Karpas-422 (cell line): ENCODE results near the gene RIPOR2. TPM values are rescaled to one million over a fixed set of nuclear protein-coding genes. Genes with fewer than 3 reads are reported as not detected.
"Not testable (repeated sequence)": the region's sequence is repeated elsewhere in the genome, so short reads cannot be mapped to it uniquely, and the experiment has no call there.

Experiments
- DNase-seq: peaks from one replicate; pipeline ENCODE4 v3.0.0-alpha.2; 2015
- H2AFZ ChIP-seq: fragments of 200-600 bp; sonication (generic); 2 replicates; pipeline ENCODE4 v1.6.1; 2014; ENCODE audit warnings: antibody characterized with exemption, low read length, mixed read lengths
- H3K27ac ChIP-seq: fragments of 200-600 bp; sonication (generic); 2 replicates; pipeline ENCODE4 v1.5.1; 2014; ENCODE audit warnings: mild to moderate bottlenecking, low read length, moderate library complexity
- H3K27me3 ChIP-seq: fragments of 200-600 bp; sonication (generic); 2 replicates; pipeline ENCODE4 v1.6.1; 2014; ENCODE audit warnings: low read length, mixed read lengths
- H3K36me3 ChIP-seq: fragments of 200-600 bp; sonication (generic); 2 replicates; pipeline ENCODE4 v1.6.1; 2014; ENCODE audit warnings: low read length, mixed read lengths; ENCODE audit not compliant: insufficient read depth
- H3K4me1 ChIP-seq: fragments of 200-600 bp; sonication (generic); 2 replicates; pipeline ENCODE4 v1.6.1; 2014; ENCODE audit warnings: mild to moderate bottlenecking, low read length, mixed read lengths
- H3K4me2 ChIP-seq: fragments of 200-600 bp; sonication (generic); 2 replicates; pipeline ENCODE4 v1.6.1; 2014; ENCODE audit warnings: low read length, low read depth, mild to moderate bottlenecking; ENCODE audit not compliant: poor library complexity, severe bottlenecking
- H3K4me3 ChIP-seq: fragments of 200-600 bp; sonication (generic); 2 replicates; pipeline ENCODE4 v1.5.1; 2014; ENCODE audit warnings: mild to moderate bottlenecking, antibody characterized with exemption, low read length, mixed read lengths
- H3K79me2 ChIP-seq: fragments of 200-600 bp; sonication (generic); 2 replicates; pipeline ENCODE4 v1.6.1; 2014; ENCODE audit warnings: mild to moderate bottlenecking, low read length, mixed read lengths
- H3K9ac ChIP-seq: fragments of 200-600 bp; sonication (generic); 2 replicates; pipeline ENCODE4 v1.6.0; 2014; ENCODE audit warnings: low read length
- H3K9me2 ChIP-seq: fragments of 200-600 bp; sonication (generic), shearing (Covaris generic); replicated peaks from 2 replicates; pipeline ENCODE4 v1.6.0; 2014; ENCODE audit warnings: mild to moderate bottlenecking, low read length, moderate library complexity; ENCODE audit not compliant: insufficient read depth
- H3K9me3 ChIP-seq: fragments of 300-700, 200-600 bp; sonication (generic); 2 replicates; pipeline ENCODE4 v1.6.1; 2014; ENCODE audit warnings: low read length, mixed read lengths
- H4K20me1 ChIP-seq: fragments of 200-600 bp; sonication (generic); 2 replicates; pipeline ENCODE4 v1.6.1; 2014; ENCODE audit warnings: mild to moderate bottlenecking, antibody characterized with exemption, low read length, low read depth; ENCODE audit not compliant: insufficient read depth
- total RNA-seq: library from RNA; depleted of rRNA; stranded (reverse); fragments of >200 nt; shearing (Covaris generic); gene quantifications from 2 replicates; pipeline ENCODE4 v1.2.3, GENCODE V29; 2014; ENCODE audit warnings: low replicate concordance

Gene RIPOR2
- total RNA-seq, 1 experiment from 2014 or later = 72.1 TPM

GRCh38 chr6:24880451-24880850, 55.3 kb downstream of the RIPOR2 start:
- H3K9ac ChIP-seq = no peak overlapping the region
- H3K4me3 ChIP-seq = no peak overlapping the region
- H3K36me3 ChIP-seq = peaks cover 64% of the 10 kb centered on the region
- DNase-seq = no peak
- no peaks in the 10 kb centered on the region for H3K9me2 ChIP-seq
- peaks cover 95% of the 10 kb centered on the region for H3K79me2 ChIP-seq
- no peak overlapping the region for H2AFZ ChIP-seq
- no peaks in the 10 kb centered on the region for H4K20me1 ChIP-seq
- no peaks in the 10 kb centered on the region for H3K27me3 ChIP-seq
- no peak overlapping the region; the same call in 1 of the 2 replicates for H3K27ac ChIP-seq
- H3K4me2 ChIP-seq = no peak overlapping the region
- peaks cover 37% of the 10 kb centered on the region for H3K4me1 ChIP-seq
- H3K9me3 ChIP-seq = peaks cover 3% of the 10 kb centered on the region; the same call in 1 of the 2 replicates

- Histone ChIP-seq H3K4me2 (no peak overlapping the region), H2AFZ (no peak overlapping the region), H4K20me1 (no peaks in the 10 kb centered on the region)
Observed at GRCh38 chr6:24879351-24879750, 56.4 kb downstream of the RIPOR2 start.

GRCh38 chr6:24877747-24878146, 58.0 kb downstream of the RIPOR2 start:
- not testable (repeated sequence) for H3K4me2 ChIP-seq, H3K9me2 ChIP-seq, H4K20me1 ChIP-seq, H3K9me3 ChIP-seq, H2AFZ ChIP-seq, H3K27ac ChIP-seq, DNase-seq, H3K9ac ChIP-seq, H3K4me3 ChIP-seq, H3K27me3 ChIP-seq
- Histone ChIP-seq H3K36me3 (peaks cover 84% of the 10 kb centered on the region), H3K79me2 (peaks cover 93% of the 10 kb centered on the region), H3K4me1 (peaks cover 12% of the 10 kb centered on the region)

More at GRCh38 chr6:24879351-24879750, 56.4 kb downstream of the RIPOR2 start:
- Histone ChIP-seq H3K9me3 (peaks cover 3% of the 10 kb centered on the region; the same call in 1 of the 2 replicates), H3K27me3 (no peaks in the 10 kb centered on the region), H3K9ac (no peak overlapping the region), H3K27ac (no peak overlapping the region), H3K4me1 (peaks cover 26% of the 10 kb centered on the region), H3K36me3 (peaks cover 69% of the 10 kb centered on the region), H3K9me2 (no peaks in the 10 kb centered on the region), H3K79me2 (peaks cover 95% of the 10 kb centered on the region), H3K4me3 (no peak overlapping the region)
- DNase-seq = no peak

- peaks cover 84% of the 10 kb centered on the region for H3K36me3 ChIP-seq
- H3K27ac ChIP-seq = no peak overlapping the region
- H3K4me3 ChIP-seq = no peak overlapping the region
- H3K4me2 ChIP-seq = no peak overlapping the region
- H3K79me2 ChIP-seq = peaks cover 87% of the 10 kb centered on the region
- no peak overlapping the region for H2AFZ ChIP-seq
- H3K27me3 ChIP-seq = no peaks in the 10 kb centered on the region
- H3K4me1 ChIP-seq = peaks cover 2% of the 10 kb centered on the region
- no peaks in the 10 kb centered on the region for H3K9me2 ChIP-seq
- H3K9ac ChIP-seq = no peak overlapping the region
- H4K20me1 ChIP-seq = no peaks in the 10 kb centered on the region
- peaks cover 3% of the 10 kb centered on the region; the same call in 1 of the 2 replicates for H3K9me3 ChIP-seq
- no peak for DNase-seq
Observed at GRCh38 chr6:24876499-24877465, 59.0 kb downstream of the RIPOR2 start.

GRCh38 chr6:24875534-24875901, 60.2 kb downstream of the RIPOR2 start:
- no peak for DNase-seq
- no peak overlapping the region for H3K4me2 ChIP-seq
- peaks cover 3% of the 10 kb centered on the region; the same call in 1 of the 2 replicates for H3K9me3 ChIP-seq
- no peaks in the 10 kb centered on the region for H4K20me1 ChIP-seq
- H3K9me2 ChIP-seq = no peaks in the 10 kb centered on the region
- peaks cover 78% of the 10 kb centered on the region for H3K79me2 ChIP-seq
- H3K4me3 ChIP-seq = no peak overlapping the region
- no peak overlapping the region for H2AFZ ChIP-seq
- H3K4me1 ChIP-seq = no peaks in the 10 kb centered on the region
- peaks cover 89% of the 10 kb centered on the region for H3K36me3 ChIP-seq
- no peak overlapping the region for H3K27ac ChIP-seq
- no peaks in the 10 kb centered on the region for H3K27me3 ChIP-seq
- H3K9ac ChIP-seq = no peak overlapping the region

- Histone ChIP-seq H4K20me1 (no peaks in the 10 kb centered on the region), H3K9me3 (peaks cover 3% of the 10 kb centered on the region; the same call in 1 of the 2 replicates), H3K27ac (no peak overlapping the region), H3K36me3 (peaks cover 91% of the 10 kb centered on the region), H3K9me2 (no peaks in the 10 kb centered on the region), H3K27me3 (no peaks in the 10 kb centered on the region), H3K9ac (no peak overlapping the region), H3K4me1 (0 out of 2 replicates have a peak, but pooled peaks cover under 1% of the 10 kb centered on the region), H3K4me2 (no peak overlapping the region), H2AFZ (no peak overlapping the region), H3K4me3 (no peak overlapping the region), H3K79me2 (peaks cover 73% of the 10 kb centered on the region)
- no peak for DNase-seq
Observed at GRCh38 chr6:24874776-24875533, 60.8 kb downstream of the RIPOR2 start.

GRCh38 chr6:24874128-24874527, 61.6 kb downstream of the RIPOR2 start:
- no peak for DNase-seq
- Histone ChIP-seq H3K9me2 (no peaks in the 10 kb centered on the region), H2AFZ (no peak overlapping the region), H3K4me1 (0 out of 2 replicates have a peak, but pooled peaks cover 5% of the 10 kb centered on the region), H3K9ac (no peak overlapping the region), H3K4me3 (no peak overlapping the region), H3K79me2 (peaks cover 64% of the 10 kb centered on the region), H3K27me3 (no peaks in the 10 kb centered on the region), H4K20me1 (no peaks in the 10 kb centered on the region), H3K4me2 (no peak overlapping the region), H3K9me3 (peaks cover 3% of the 10 kb centered on the region; the same call in 1 of the 2 replicates), H3K27ac (no peak overlapping the region), H3K36me3 (peaks cover 87% of the 10 kb centered on the region)

GRCh38 chr6:24872779-24873178, 63.0 kb downstream of the RIPOR2 start:
- no peaks in the 10 kb centered on the region for H3K9me2 ChIP-seq
- H3K4me1 ChIP-seq = peaks cover 17% of the 10 kb centered on the region
- H3K9ac ChIP-seq = no peak overlapping the region
- no peak overlapping the region for H3K27ac ChIP-seq
- no peak overlapping the region for H3K4me3 ChIP-seq
- H3K36me3 ChIP-seq = peaks cover 90% of the 10 kb centered on the region
- DNase-seq = no peak
- H3K79me2 ChIP-seq = peaks cover 62% of the 10 kb centered on the region
- no peak overlapping the region for H3K4me2 ChIP-seq
- no peak overlapping the region for H2AFZ ChIP-seq
- H3K27me3 ChIP-seq = no peaks in the 10 kb centered on the region
- H4K20me1 ChIP-seq = no peaks in the 10 kb centered on the region
- H3K9me3 ChIP-seq = peaks cover 3% of the 10 kb centered on the region; the same call in 1 of the 2 replicates
